Loucy (cell line): ENCODE results near the gene TARS2.

ENCODE experiments used
- H2AFZ ChIP-seq: fragments of 200-600 bp; sonication (generic); 2 replicates; pipeline ENCODE4 v1.6.0; 2016; ENCODE audit warnings: antibody characterized with exemption, mild to moderate bottlenecking, low read length, moderate library complexity
- H3F3A ChIP-seq: fragments of 200-600 bp; 2 replicates; pipeline ENCODE4 v1.6.0; 2016; ENCODE audit warnings: antibody characterized with exemption, low read depth, mild to moderate bottlenecking
- H3K27me3 ChIP-seq: fragments of 200-600 bp; sonication (generic); 2 replicates; pipeline ENCODE4 v1.6.1; 2014; ENCODE audit warnings: low read length, mild to moderate bottlenecking; ENCODE audit not compliant: insufficient read depth, poor library complexity, severe bottlenecking
- H3K36me3 ChIP-seq: fragments of 200-600 bp; sonication (generic); 2 replicates; pipeline ENCODE4 v1.6.1; 2016; ENCODE audit warnings: low read length; ENCODE audit not compliant: insufficient read depth
- H3K4me1 ChIP-seq: fragments of 200-600 bp; sonication (generic); 2 replicates; pipeline ENCODE4 v1.5.1; 2014; ENCODE audit warnings: low read length, mild to moderate bottlenecking; ENCODE audit not compliant: insufficient read depth, poor library complexity, severe bottlenecking
- H3K4me2 ChIP-seq: fragments of 200-600 bp; sonication (generic); 2 replicates; pipeline ENCODE4 v1.6.0; 2014; ENCODE audit warnings: antibody characterized with exemption, low read length, low read depth, mild to moderate bottlenecking; ENCODE audit not compliant: poor library complexity, severe bottlenecking
- H3K4me3 ChIP-seq: fragments of 200-600 bp; sonication (generic); 2 replicates; pipeline ENCODE4 v1.5.1; 2014; ENCODE audit warnings: low read length, mild to moderate bottlenecking, mixed read lengths; ENCODE audit not compliant: poor library complexity, severe bottlenecking
- H3K79me2 ChIP-seq: fragments of 200-600 bp; sonication (generic); 2 replicates; pipeline ENCODE4 v1.6.1; 2014; ENCODE audit warnings: low read length; ENCODE audit not compliant: insufficient read depth
- H3K9ac ChIP-seq: fragments of 200-600 bp; sonication (generic); 2 replicates; pipeline ENCODE4 v1.6.0; 2014; ENCODE audit warnings: mild to moderate bottlenecking, low read depth, low read length, moderate library complexity; ENCODE audit not compliant: poor library complexity, severe bottlenecking
- H3K9me2 ChIP-seq: fragments of 200-600 bp; sonication (generic); replicated peaks from 2 replicates; pipeline ENCODE4 v1.6.1; 2016; ENCODE audit warnings: low read depth, low read length, mixed read lengths
- H3K9me3 ChIP-seq: fragments of 200-600 bp; sonication (generic); 2 replicates; pipeline ENCODE4 v1.6.1; 2014; ENCODE audit warnings: mild to moderate bottlenecking, antibody characterized with exemption, low read length, low read depth; ENCODE audit not compliant: insufficient read depth
- H4K20me1 ChIP-seq: fragments of 200-600 bp; sonication (generic); 2 replicates; pipeline ENCODE4 v1.6.0; 2014; ENCODE audit warnings: antibody characterized with exemption, low read length, mild to moderate bottlenecking; ENCODE audit not compliant: insufficient read depth, poor library complexity, severe bottlenecking
- CTCF ChIP-seq: fragments of 200-600 bp; sonication (generic); conservative IDR thresholded peaks from 2 replicates; pipeline ENCODE4 v1.5.1; 2014; ENCODE audit warnings: mild to moderate bottlenecking, antibody characterized with exemption, low read length
- EZH2phosphoT487 ChIP-seq: fragments of 200-600 bp; IDR thresholded peaks from 2 replicates; pipeline ENCODE4 v1.6.1; 2018; ENCODE audit warnings: antibody characterized with exemption, mild to moderate bottlenecking, moderate library complexity, borderline replicate concordance

Gene TARS2

GRCh38 chr1:150507912-150508864 is 21.0 kb downstream of the TARS2 start, which contains the start of gene ECM1:
Gene ECM1, plus strand, starts transcription at chr1:150508109. Its CDS starts 101 bp downstream, at chr1:150508210.
- Histone ChIP-seq H3K27me3 (no peaks in the 10 kb centered on the region), H4K20me1 (no peaks in the 10 kb centered on the region), H3K4me2 (peak within 1 kb of the TSS; percentile 34), H2AFZ (no peak within 1 kb of the TSS), H3K4me3 (peak within 1 kb of the TSS; percentile 19), H3K36me3 (peaks cover 32% of the 10 kb centered on the region; the same call in 1 of the 2 replicates), H3F3A (no peaks in the 10 kb centered on the region), H3K9me2 (no peaks in the 10 kb centered on the region), H3K9me3 (no peaks in the 10 kb centered on the region), H3K9ac (peak within 1 kb of the TSS; percentile 44), H3K79me2 (no peaks in the 10 kb centered on the region), H3K4me1 (no peaks in the 10 kb centered on the region)
- no peak for TF ChIP-seq EZH2phosphoT487
- TF ChIP-seq CTCF = no peak

GRCh38 chr1:150508982-150509381 is 21.8 kb downstream of the TARS2 start:
- Histone ChIP-seq H3K9me2 (no peaks in the 10 kb centered on the region), H3K9me3 (no peaks in the 10 kb centered on the region), H3K27me3 (no peaks in the 10 kb centered on the region), H3K9ac (no peak overlapping the region), H4K20me1 (no peaks in the 10 kb centered on the region), H2AFZ (no peak overlapping the region), H3K36me3 (peaks cover 30% of the 10 kb centered on the region; the same call in 1 of the 2 replicates), H3K4me3 (no peak overlapping the region), H3K4me2 (no peak overlapping the region), H3F3A (no peaks in the 10 kb centered on the region), H3K79me2 (no peaks in the 10 kb centered on the region), H3K4me1 (no peaks in the 10 kb centered on the region)
- TF ChIP-seq CTCF = no peak
- TF ChIP-seq EZH2phosphoT487 = no peak

- Histone ChIP-seq H3K9me2 (no peaks in the 10 kb centered on the region), H3K4me1 (peaks cover 5% of the 10 kb centered on the region), H3K9ac (no peak overlapping the region), H3F3A (no peaks in the 10 kb centered on the region), H3K4me2 (no peak overlapping the region), H3K36me3 (peaks cover 6% of the 10 kb centered on the region; the same call in 1 of the 2 replicates), H3K27me3 (no peaks in the 10 kb centered on the region), H4K20me1 (no peaks in the 10 kb centered on the region), H2AFZ (no peak overlapping the region), H3K9me3 (no peaks in the 10 kb centered on the region), H3K4me3 (no peak overlapping the region), H3K79me2 (no peaks in the 10 kb centered on the region)
- TF ChIP-seq EZH2phosphoT487 = no peak
- no peak for TF ChIP-seq CTCF
Measured at GRCh38 chr1:150511551-150511950, 24.3 kb downstream of the TARS2 start.
